ENCODE results near the gene ATP10A.

- TF ChIP-seq, protein P1, sequence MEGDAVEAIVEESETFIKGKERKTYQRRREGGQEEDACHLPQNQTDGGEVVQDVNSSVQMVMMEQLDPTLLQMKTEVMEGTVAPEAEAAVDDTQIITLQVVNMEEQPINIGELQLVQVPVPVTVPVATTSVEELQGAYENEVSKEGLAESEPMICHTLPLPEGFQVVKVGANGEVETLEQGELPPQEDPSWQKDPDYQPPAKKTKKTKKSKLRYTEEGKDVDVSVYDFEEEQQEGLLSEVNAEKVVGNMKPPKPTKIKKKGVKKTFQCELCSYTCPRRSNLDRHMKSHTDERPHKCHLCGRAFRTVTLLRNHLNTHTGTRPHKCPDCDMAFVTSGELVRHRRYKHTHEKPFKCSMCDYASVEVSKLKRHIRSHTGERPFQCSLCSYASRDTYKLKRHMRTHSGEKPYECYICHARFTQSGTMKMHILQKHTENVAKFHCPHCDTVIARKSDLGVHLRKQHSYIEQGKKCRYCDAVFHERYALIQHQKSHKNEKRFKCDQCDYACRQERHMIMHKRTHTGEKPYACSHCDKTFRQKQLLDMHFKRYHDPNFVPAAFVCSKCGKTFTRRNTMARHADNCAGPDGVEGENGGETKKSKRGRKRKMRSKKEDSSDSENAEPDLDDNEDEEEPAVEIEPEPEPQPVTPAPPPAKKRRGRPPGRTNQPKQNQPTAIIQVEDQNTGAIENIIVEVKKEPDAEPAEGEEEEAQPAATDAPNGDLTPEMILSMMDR (IDR thresholded peaks at IDR 0.05), result no peak
- TF ChIP-seq POLR2AphosphoS5 (IDR thresholded peaks at IDR 0.05) (no peak), POLR2A (IDR thresholded peaks at IDR 0.05) (no peak)
Observed at GRCh38 chr15:25876231-25877140, 13.4 kb upstream of the ATP10A start.
